Tibial nerve (tissue), 4 donors: ENCODE data around the gene MDN1. TPM values are rescaled to one million over a fixed set of nuclear protein-coding genes. Genes with fewer than 3 reads are reported as not detected.
"Not testable (repeated sequence)": the region's sequence is repeated elsewhere in the genome, so short reads cannot be mapped to it uniquely, and the experiment has no call there.

Experiments
- DNase-seq, 2 donors: peaks; one replicate each; pipeline ENCODE4 v3.0.0-alpha.2; 2019; ENCODE audit warnings: low spot score in 2 of 2
- H3K27ac ChIP-seq, 4 donors: fragments of 200-600 bp; sonication (generic) in 3 of 4; one replicate each; pipeline ENCODE4 v1.5.1; 2017 to 2019; ENCODE audit warnings: mild to moderate bottlenecking in 1 of 4
- H3K27me3 ChIP-seq, 2 donors: fragments of 200-600 bp; sonication (generic) in 1 of 2; one replicate each; pipeline versions ENCODE4 v1.5.1 to v1.6.0; 2017 to 2019
- H3K36me3 ChIP-seq, 3 donors: fragments of 200-600 bp; sonication (generic); one replicate each; pipeline ENCODE4 v1.5.1; 2018 to 2019
- H3K4me1 ChIP-seq, 4 donors: fragments of 200-600 bp; sonication (generic) in 3 of 4; one replicate each; pipeline ENCODE4 v1.5.1; 2017 to 2019
- H3K4me3 ChIP-seq, 4 donors: fragments of 200-600 bp; sonication (generic) in 3 of 4; one replicate each; pipeline ENCODE4 v1.5.1; 2017 to 2019; ENCODE audit warnings: mild to moderate bottlenecking in 1 of 4, moderate library complexity in 1 of 4
- H3K9me3 ChIP-seq, 4 donors: fragments of 200-600 bp; sonication (generic) in 3 of 4; one replicate each; pipeline ENCODE4 v1.5.1; 2017 to 2019
- EP300 ChIP-seq, 2 donors: sonication (generic); formaldehyde crosslinking; IDR thresholded peaks; one replicate each; pipeline ENCODE4 v1.6.1; 2017; ENCODE audit warnings: antibody characterized with exemption in 2 of 2, mild to moderate bottlenecking in 1 of 2
- POLR2A ChIP-seq, 2 donors: fragments of 450-650 bp; IDR thresholded peaks; one replicate each; pipeline ENCODE4 v1.6.1; 2017; ENCODE audit warnings: antibody characterized with exemption in 2 of 2, mild to moderate bottlenecking in 2 of 2, moderate library complexity in 2 of 2
- WGBS, 2 donors: methylation state at CpG; one replicate each; pipeline ENCODE4 v1.1.5; 2018; 5-methylcytosine and 5-hydroxymethylcytosine counted together
- total RNA-seq, 4 donors: library from RNA; depleted of rRNA; stranded (reverse); fragments of >200 nt; gene quantifications; one replicate each; pipeline ENCODE4 v1.1.0, GENCODE V29; 2016
- TF ChIP-seq, protein P1 (sequence below), 5 experiments: fragments of 200-600 bp in 3 of 5; fragments of 450-650 bp in 2 of 5; sonication (generic) in 3 of 5; IDR thresholded peaks; one replicate each; pipeline ENCODE4 v1.5.1; 2016 to 2019; ENCODE audit warnings: antibody characterized with exemption in 5 of 5, mild to moderate bottlenecking in 3 of 5, moderate library complexity in 2 of 5

Gene MDN1
- total RNA-seq, 4 donors from 2014 or later, result 29.4 to 46.2 (median 39.8) TPM

DNA sequence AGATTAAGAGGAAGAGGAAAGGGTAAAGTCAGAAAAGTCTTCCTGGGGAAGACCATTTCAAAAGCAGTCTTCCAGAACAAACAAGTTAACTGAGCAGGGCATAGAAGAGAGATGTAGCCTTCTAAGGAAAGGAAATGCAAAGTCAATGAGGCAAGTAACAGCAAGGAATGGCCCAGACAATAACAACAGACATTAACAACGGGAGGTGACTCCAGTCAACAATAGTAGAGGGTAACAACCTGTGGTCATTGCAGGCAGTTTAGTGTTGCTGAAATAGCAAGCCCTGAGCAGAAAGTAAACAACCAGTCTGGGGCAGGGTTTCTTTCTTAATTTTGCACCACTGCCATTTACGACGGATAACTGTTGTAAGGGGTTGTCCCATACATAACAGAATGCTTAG lies 2.1 kb downstream of the MDN1 start:
- Histone ChIP-seq H3K27ac (no peak overlapping the region), H3K27me3 (no peaks in the 10 kb centered on the region), H3K36me3 (no peaks in the 10 kb centered on the region), H3K4me3 (no peak overlapping the region), H3K9me3 (no peaks in the 10 kb centered on the region), H3K4me1 (peaks cover 0 to 33% (median 10%) of the 10 kb centered on the region in 4 donors)
- 53% methylated on average over 3 of the region's 3 CpGs for WGBS, 2 donors
- TF ChIP-seq, protein P1, sequence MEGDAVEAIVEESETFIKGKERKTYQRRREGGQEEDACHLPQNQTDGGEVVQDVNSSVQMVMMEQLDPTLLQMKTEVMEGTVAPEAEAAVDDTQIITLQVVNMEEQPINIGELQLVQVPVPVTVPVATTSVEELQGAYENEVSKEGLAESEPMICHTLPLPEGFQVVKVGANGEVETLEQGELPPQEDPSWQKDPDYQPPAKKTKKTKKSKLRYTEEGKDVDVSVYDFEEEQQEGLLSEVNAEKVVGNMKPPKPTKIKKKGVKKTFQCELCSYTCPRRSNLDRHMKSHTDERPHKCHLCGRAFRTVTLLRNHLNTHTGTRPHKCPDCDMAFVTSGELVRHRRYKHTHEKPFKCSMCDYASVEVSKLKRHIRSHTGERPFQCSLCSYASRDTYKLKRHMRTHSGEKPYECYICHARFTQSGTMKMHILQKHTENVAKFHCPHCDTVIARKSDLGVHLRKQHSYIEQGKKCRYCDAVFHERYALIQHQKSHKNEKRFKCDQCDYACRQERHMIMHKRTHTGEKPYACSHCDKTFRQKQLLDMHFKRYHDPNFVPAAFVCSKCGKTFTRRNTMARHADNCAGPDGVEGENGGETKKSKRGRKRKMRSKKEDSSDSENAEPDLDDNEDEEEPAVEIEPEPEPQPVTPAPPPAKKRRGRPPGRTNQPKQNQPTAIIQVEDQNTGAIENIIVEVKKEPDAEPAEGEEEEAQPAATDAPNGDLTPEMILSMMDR (IDR thresholded peaks at IDR 0.05), result no peak
- TF ChIP-seq EP300 (IDR thresholded peaks at IDR 0.05), result no peak
- TF ChIP-seq POLR2A (IDR thresholded peaks at IDR 0.05), result no peak
- no peak for DNase-seq

DNA sequence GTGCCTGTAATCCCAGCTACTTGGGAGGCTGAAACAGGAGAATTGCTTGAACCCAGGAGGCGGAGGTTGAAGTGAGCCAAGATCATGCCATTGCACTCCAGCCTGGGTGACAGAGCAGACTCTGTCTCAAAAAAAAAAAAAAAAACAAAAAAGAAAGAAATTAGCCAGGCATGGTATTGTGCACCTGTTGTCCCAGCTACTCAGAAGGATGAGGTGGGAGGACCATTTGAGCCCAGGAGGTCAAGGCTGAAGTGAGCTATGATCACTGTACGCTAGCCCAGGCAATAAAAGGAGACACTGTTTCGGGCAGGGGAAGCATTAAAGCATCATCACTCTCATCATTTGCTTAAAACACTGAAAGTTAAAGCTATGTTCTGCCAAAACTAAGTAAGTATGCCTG lies 6.2 kb downstream of the MDN1 start:
- WGBS, 2 donors, result 90 to 91% methylated on average over 3 of the region's 3 CpGs
- H3K4me3 ChIP-seq, H3K27ac ChIP-seq, H3K27me3 ChIP-seq, H3K36me3 ChIP-seq, H3K9me3 ChIP-seq, DNase-seq: not testable (repeated sequence)
- peaks cover 0 to 18% (median 1%) of the 10 kb centered on the region in 4 donors for H3K4me1 ChIP-seq

DNA sequence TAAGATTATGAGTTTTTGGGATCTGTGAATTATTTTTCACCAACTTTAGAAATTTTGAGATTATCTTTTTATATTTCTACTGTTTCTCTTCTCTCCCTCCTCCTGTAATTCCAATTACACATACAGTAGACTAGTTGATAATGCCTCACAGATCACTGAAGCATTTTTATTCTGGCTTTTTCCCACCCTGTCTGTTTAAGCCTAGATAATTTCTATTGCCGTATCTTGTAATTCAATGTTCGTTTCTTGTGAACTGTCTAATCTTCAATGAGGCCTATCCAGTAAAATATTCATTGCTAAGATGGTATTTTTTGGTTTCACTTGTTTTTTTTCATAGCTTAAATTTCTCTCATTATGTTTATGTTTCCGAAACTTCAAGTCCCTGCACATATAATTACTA lies 12.0 kb downstream of the MDN1 start:
- Histone ChIP-seq H3K9me3 (no peaks in the 10 kb centered on the region), H3K36me3 (peaks cover 0 to 8% (median 0%) of the 10 kb centered on the region in 3 donors), H3K4me3 (no peak overlapping the region), H3K27ac (no peak overlapping the region), H3K4me1 (no peaks in the 10 kb centered on the region), H3K27me3 (no peaks in the 10 kb centered on the region)
- WGBS, 2 donors, result 87 to 89% methylated on average over 3 of the region's 3 CpGs
- TF ChIP-seq, protein P1 (IDR thresholded peaks at IDR 0.05), result no peak
- TF ChIP-seq POLR2A (IDR thresholded peaks at IDR 0.05), result no peak
- TF ChIP-seq EP300 (IDR thresholded peaks at IDR 0.05), result no peak
- no peak for DNase-seq

DNA sequence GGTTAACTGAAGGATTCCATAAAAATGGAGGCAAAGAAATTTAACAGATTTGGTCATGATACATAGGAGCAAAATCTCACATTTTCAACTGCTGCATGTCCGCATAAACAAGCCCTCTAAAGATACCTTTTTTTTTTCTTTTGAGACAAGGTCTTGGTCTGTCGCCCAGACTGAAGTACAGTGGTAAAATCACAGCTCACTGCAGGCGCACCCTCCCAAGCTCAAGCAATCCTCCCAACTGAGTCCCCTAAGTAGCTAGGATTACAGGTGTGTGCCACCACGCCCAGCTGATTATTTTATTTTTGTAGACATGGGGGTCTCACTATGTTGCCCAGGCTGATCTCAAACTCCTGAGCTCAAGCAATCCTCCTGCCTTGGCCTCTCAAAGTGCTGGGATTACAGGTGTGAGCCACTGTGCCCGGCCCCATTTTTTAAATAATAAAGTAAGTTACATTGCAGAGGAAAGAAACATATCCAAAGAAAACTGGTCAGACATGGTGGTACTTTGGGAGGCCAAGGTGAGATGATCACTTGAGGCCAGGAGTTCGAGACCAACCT lies 13.7 kb downstream of the MDN1 start:
- no peaks in the 10 kb centered on the region for H3K4me1 ChIP-seq
- 91 to 94% methylated on average over 6 of the region's 6 CpGs for WGBS, 2 donors
- TF ChIP-seq, protein P1 (IDR thresholded peaks at IDR 0.05), result no peak
- TF ChIP-seq EP300 (IDR thresholded peaks at IDR 0.05) (no peak), POLR2A (IDR thresholded peaks at IDR 0.05) (no peak)

DNA sequence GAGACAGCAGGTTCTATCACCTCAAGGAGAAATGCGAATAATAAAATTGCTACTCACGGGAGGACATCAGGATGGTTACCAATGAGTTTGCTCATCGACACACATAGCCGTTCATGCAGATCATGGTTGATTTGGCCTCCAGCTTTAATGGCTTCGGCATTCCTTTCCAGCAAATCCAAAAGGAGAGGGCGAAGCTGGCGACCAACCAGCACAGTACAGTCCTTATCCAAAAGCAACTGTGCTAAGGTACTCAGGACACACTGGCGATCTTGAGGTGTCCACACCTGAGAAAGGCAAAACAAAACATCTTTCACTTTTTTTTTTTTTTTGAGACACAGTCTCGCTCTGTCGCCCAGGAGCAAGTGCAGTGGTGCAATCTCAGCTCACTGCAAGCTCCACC lies 16.3 kb downstream of the MDN1 start:
- Histone ChIP-seq H3K27me3 (no peaks in the 10 kb centered on the region), H3K9me3 (no peaks in the 10 kb centered on the region), H3K4me3 (no peak overlapping the region), H3K27ac (no peak overlapping the region), H3K4me1 (no peaks in the 10 kb centered on the region), H3K36me3 (peaks cover 0 to 48% (median 0%) of the 10 kb centered on the region in 3 donors)
- TF ChIP-seq, protein P1 (IDR thresholded peaks at IDR 0.05), result no peak
- TF ChIP-seq POLR2A (IDR thresholded peaks at IDR 0.05), result no peak
- TF ChIP-seq EP300 (IDR thresholded peaks at IDR 0.05), result no peak
- 96 to 97% methylated on average over 10 of the region's 10 CpGs for WGBS, 2 donors
- no peak for DNase-seq

More for the DNA sequence above, 13.7 kb downstream of the MDN1 start:
- H3K36me3 ChIP-seq, result peaks cover 0 to 25% (median 0%) of the 10 kb centered on the region in 3 donors
- H3K27me3 ChIP-seq, result no peaks in the 10 kb centered on the region
- H3K4me3 ChIP-seq, result no peak overlapping the region
- no peak overlapping the region for H3K27ac ChIP-seq
- no peaks in the 10 kb centered on the region for H3K9me3 ChIP-seq
- no peak for DNase-seq

DNA sequence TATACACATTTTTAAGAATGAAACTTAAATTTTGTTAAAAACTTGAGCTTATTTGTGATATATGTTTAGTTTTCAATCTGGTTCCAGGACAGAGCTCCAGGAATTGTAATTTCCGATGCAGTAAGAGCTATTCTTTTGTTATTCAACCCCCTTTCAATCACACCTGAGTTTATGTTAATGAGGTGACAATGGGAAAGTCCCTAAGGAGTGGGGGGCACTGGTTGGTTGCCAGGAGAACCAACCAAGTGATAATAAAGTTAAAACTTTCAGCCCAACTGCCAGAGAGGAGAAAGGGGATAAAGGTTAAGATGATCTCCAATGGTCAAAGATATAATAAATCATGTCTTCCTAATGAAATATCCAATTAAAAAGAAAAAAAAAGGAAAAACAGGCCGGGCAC lies 19.8 kb downstream of the MDN1 start:
- Histone ChIP-seq H3K4me1 (no peaks in the 10 kb centered on the region), H3K4me3 (no peak overlapping the region), H3K27ac (no peak overlapping the region), H3K36me3 (peaks cover 0 to 63% (median 0%) of the 10 kb centered on the region in 3 donors), H3K27me3 (no peaks in the 10 kb centered on the region), H3K9me3 (no peaks in the 10 kb centered on the region)
- TF ChIP-seq POLR2A (IDR thresholded peaks at IDR 0.05) (no peak), EP300 (IDR thresholded peaks at IDR 0.05) (no peak)
- TF ChIP-seq, protein P1 (IDR thresholded peaks at IDR 0.05), result no peak
- 73 to 76% methylated on average over 2 of the region's 2 CpGs for WGBS, 2 donors
- no peak for DNase-seq
